Limb (tissue), 2 donors: ENCODE results near the gene CDK5RAP2.
"Not testable (repeated sequence)": the region's sequence is repeated elsewhere in the genome, so short reads cannot be mapped to it uniquely, and the experiment has no call there.

Experiments
- DNase-seq, 2 donors: peaks; one replicate each; pipeline ENCODE4 v3.0.0-alpha.2; 2016; ENCODE audit errors: extremely low spot score in 2 of 2

Gene CDK5RAP2

GRCh38 chr9:120515996-120516395 lies 64.0 kb downstream of the CDK5RAP2 start:
- DNase-seq = not testable (repeated sequence)

GRCh38 chr9:120515481-120515880 lies 64.5 kb downstream of the CDK5RAP2 start:
- DNase-seq = not testable (repeated sequence)

DNA sequence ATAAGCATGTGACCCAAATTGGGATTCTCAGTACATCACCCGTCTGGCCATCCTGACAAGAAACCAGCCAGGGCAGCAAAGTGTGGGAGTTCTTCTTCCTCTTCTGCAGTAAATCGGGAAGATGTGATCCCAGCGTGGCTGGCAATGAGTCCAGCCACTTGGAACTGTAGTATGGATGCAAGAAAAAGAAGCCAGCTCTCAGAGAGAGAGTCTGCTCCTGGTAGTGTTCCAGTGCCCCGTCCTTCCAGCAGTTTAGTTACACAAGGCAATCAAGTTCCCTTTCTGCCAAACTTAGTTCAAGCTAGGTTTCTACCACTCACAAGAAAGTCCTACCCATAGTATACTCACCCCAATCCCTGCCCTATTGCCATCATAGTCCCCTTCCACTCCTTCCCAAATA lies 65.6 kb downstream of the CDK5RAP2 start:
- DNase-seq = no peak

GRCh38 chr9:120513825-120514396 lies 66.1 kb downstream of the CDK5RAP2 start:
- DNase-seq = no peak

DNA sequence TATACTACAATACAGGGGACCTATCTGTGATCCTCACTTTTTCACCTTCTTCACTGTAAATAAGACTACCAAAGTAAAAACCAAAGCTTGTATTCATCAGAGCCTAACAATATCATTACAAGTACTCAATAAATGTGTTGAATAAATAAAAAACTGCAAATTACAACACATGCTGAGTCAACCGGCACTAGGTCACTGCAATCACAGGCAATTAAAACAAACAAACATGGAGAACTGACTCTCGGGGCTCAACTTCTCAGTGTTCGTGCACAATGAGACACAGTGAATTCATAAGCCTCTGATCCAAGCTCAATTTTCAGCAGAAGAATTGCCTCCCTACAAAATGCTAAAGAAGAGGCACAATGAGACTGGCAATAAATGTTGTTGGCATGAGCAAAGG lies 69.2 kb downstream of the CDK5RAP2 start:
- no peak for DNase-seq

- no peak for DNase-seq
These were observed 71.9 kb downstream of the CDK5RAP2 start for GRCh38 chr9:120507936-120508510.

DNA sequence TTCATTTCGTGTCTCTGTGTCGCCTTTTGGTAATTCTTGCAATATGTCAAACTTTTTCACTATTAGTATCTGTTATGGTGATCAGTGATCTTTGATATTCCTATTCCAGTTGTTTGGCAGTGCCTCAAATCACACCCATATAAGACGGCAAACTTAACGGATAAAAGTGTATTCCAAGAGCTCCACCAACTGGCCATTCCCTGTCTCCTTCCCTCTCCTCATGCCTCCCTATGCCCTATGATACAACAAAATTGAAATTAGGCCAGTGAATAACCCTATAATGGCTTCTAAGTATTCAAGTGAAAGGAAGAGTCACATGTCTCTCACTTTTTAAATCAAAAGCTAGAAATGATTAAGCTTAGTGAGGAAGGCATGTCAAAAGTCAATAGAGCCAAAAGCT lies 74.8 kb downstream of the CDK5RAP2 start:
- no peak for DNase-seq

DNA sequence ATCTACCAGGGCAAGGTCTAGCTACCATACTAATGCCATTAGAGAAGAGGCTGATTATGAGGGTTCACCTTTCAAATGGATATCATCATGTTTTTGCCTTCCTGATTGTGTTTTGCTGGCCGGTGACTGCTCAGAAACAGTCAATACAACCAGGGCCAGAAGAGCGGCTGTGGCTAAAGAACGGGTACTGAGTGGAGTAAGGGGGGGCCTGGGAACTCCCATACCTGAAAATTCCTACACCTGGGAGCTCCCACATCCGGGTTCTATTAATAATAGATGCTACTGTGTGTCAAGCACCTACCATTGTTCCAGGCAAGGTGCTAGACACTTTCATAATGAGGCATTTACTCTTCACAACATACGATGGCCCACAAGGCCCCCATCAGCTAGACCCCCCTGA lies 79.2 kb downstream of the CDK5RAP2 start:
- no peak for DNase-seq

GRCh38 chr9:120497865-120498264 lies 82.1 kb downstream of the CDK5RAP2 start:
- not testable (repeated sequence) for DNase-seq

DNA sequence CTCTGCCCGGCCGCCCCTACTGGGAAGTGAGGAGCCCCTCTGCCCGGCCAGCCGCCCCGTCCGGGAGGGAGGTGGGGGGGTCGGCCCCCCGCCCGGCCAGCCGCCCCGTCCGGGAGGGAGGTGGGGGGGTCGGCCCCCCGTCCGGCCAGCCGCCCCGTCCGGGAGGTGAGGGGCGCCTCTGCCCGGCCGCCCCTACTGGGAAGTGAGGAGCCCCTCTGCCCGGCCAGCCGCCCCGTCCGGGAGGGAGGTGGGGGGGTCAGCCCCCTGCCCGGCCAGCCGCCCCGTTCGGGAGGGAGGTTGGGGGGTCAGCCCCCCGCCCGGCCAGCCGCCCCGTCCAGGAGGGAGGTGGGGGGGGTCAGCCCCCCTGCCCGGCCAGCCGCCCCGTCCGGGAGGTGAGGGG lies 83.5 kb downstream of the CDK5RAP2 start:
- not testable (repeated sequence) for DNase-seq

GRCh38 chr9:120490888-120491595 lies 88.9 kb downstream of the CDK5RAP2 start:
- DNase-seq = no peak

GRCh38 chr9:120486835-120487234 lies 93.1 kb downstream of the CDK5RAP2 start:
- no peak for DNase-seq

- DNase-seq = no peak
These were observed 93.6 kb downstream of the CDK5RAP2 start for GRCh38 chr9:120486347-120486746.

DNA sequence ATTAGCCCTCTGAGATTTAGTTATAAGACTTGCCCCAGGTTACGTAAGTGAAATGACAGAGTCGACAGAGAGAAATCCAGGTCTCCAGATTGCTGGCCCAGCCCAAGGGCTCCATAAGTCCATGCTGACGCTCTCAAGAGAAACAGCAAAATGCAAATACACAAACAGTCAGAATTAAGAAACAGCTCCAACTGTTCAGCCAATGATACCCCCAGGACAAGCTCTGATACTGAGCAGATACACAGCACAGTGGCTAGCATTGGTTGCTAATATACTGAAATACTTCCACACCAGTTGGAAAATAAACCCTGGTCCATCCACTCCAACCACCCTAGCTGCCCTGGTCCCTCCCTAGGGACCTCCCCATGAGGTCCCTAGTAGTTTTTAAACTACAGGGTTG lies 94.2 kb downstream of the CDK5RAP2 start:
- DNase-seq = no peak

GRCh38 chr9:120484162-120484561 lies 95.8 kb downstream of the CDK5RAP2 start:
- no peak for DNase-seq

- DNase-seq = no peak
These were observed 97.4 kb downstream of the CDK5RAP2 start for GRCh38 chr9:120482424-120483186.

DNA sequence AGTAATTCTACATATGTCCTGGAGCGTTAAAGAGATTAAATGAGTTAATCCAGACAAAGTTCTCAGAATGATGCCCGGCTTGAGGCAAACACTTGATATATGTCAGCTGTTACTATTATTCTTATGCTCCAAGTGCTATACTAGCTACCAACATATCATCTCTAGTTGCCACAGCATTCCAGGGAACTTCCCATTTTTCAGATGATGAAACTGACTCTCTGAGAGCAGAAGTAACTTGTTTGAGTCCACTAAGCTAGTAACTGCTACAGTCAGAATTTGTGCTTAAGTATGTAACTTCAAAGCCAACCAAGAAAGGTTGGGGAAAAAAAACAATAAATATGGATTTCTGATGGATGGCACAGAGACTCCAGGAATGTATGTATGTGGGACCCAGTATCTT lies 98.1 kb downstream of the CDK5RAP2 start:
- no peak for DNase-seq

GRCh38 chr9:120481248-120481647 lies 98.7 kb downstream of the CDK5RAP2 start:
- no peak for DNase-seq

DNA sequence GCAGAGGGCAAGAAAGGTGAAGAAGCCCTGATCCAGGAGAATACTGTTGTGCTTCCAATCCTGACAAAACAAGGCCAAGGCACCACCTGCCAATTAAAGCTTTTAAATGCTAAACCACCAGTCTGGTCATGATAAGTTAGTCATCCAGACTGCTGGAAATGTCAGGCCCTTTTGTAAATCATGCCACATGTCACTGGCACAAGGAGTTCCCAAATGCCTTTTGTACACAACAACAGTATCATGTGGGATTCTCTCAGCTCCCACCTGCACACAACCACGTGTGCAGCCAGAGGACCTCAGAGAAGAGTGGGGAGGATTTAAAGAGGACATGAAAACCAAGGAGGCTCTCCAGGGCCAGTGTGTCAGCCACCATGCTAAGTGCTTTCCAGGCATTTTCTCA lies 99.3 kb downstream of the CDK5RAP2 start:
- DNase-seq = no peak

GRCh38 chr9:120478208-120478607 lies 101.8 kb downstream of the CDK5RAP2 start:
- no peak for DNase-seq

DNA sequence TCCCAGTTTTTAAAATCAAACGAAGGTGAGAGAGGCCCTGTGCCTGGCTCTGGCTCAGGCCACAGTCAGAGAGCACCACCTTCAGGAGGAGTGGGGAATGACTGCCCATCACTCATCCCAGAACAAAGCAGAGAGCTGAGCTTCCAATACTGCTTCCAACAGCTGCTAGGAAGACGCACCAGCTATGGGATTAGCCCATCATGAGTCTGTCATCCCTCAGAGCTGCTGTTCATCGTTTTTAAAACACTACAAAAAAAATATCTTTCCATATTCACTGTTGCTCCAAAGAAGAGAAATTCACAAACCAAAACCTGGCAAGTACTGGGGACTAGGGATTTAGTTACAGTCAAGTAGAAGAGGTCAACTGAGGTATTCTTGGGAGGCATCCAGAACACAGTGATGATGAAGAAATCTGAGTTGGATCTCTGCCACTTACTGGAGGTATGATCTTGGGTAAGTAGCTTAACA lies 102.4 kb downstream of the CDK5RAP2 start:
- peak; percentile 42 to 79 for DNase-seq

GRCh38 chr9:120475341-120475740 lies 104.6 kb downstream of the CDK5RAP2 start:
- DNase-seq = peak in 1 of 2 donors; percentile 35
